Esophagus squamous epithelium (tissue), 4 donors: ENCODE measurements around the gene STK17A.

ENCODE experiments used
- POLR2A ChIP-seq, 4 donors: fragments of 450-650 bp; IDR thresholded peaks; one replicate each; pipeline ENCODE4 v1.6.1; 2017; ENCODE audit warnings: antibody characterized with exemption in 4 of 4, mild to moderate bottlenecking in 4 of 4, moderate library complexity in 3 of 4
- TF ChIP-seq, protein P1 (sequence below), 6 experiments: fragments of 450-650 bp in 4 of 6; fragments of 200-600 bp in 2 of 6; sonication (generic) in 2 of 6; IDR thresholded peaks; one replicate each; pipeline ENCODE4 v1.5.1; 2016 to 2019; ENCODE audit warnings: antibody characterized with exemption in 6 of 6, mild to moderate bottlenecking in 4 of 6, moderate library complexity in 4 of 6

DNA sequence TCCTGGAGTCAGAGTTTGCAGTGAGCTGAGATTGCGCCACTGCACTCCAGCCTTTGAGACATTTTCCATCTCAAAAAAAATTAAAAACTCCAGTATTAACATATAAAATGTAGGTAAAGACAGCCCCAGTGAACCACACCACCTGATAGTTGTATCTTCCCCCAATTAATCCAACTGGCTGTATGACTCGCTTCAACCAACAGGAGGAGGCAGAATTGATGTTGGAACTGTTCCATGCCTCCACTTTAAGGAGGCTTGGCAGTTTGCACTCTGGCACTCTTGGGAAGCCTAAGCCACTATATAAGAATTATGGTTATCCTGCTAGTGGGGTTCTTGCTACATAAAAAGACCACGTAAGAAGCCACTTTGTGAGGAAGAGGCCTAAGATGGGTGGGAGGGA lies 72.7 kb downstream of the STK17A start:
- TF ChIP-seq, protein P1, sequence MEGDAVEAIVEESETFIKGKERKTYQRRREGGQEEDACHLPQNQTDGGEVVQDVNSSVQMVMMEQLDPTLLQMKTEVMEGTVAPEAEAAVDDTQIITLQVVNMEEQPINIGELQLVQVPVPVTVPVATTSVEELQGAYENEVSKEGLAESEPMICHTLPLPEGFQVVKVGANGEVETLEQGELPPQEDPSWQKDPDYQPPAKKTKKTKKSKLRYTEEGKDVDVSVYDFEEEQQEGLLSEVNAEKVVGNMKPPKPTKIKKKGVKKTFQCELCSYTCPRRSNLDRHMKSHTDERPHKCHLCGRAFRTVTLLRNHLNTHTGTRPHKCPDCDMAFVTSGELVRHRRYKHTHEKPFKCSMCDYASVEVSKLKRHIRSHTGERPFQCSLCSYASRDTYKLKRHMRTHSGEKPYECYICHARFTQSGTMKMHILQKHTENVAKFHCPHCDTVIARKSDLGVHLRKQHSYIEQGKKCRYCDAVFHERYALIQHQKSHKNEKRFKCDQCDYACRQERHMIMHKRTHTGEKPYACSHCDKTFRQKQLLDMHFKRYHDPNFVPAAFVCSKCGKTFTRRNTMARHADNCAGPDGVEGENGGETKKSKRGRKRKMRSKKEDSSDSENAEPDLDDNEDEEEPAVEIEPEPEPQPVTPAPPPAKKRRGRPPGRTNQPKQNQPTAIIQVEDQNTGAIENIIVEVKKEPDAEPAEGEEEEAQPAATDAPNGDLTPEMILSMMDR (IDR thresholded peaks at IDR 0.05): no peak
- TF ChIP-seq POLR2A (IDR thresholded peaks at IDR 0.05): no peak
